GM23338 (cell line): ENCODE results near the gene SLC25A41. TPM values are rescaled to one million over a fixed set of nuclear protein-coding genes. Genes with fewer than 3 reads are reported as not detected.

ENCODE experiments used
- ATAC-seq: fragments of 200-7000 bp; cut with Tn5 transposase; 3 replicates; pipeline ENCODE4 v1.9.1; 2020
- DNase-seq: peaks from one replicate; pipeline ENCODE4 v3.0.0-alpha.2; 2015; ENCODE audit warnings: low spot score
- H2AFZ ChIP-seq: fragments of 200-600 bp; sonication (generic); 2 replicates; pipeline ENCODE4 v1.8.0; 2016; ENCODE audit warnings: antibody characterized with exemption, mild to moderate bottlenecking, moderate library complexity
- H3F3A ChIP-seq: fragments of 200-600 bp; sonication (generic); replicated peaks from 2 replicates; pipeline ENCODE4 v1.8.0; 2017; ENCODE audit warnings: antibody characterized with exemption, mixed run types, low read depth
- H3K27ac ChIP-seq: fragments of 200-600 bp; sonication (generic); 2 replicates; pipeline ENCODE4 v1.6.1; 2016; ENCODE audit warnings: low read depth
- H3K27me3 ChIP-seq: fragments of 200-600 bp; sonication (generic); 2 replicates; pipeline ENCODE4 v1.8.0; 2016; ENCODE audit warnings: mild to moderate bottlenecking, mixed run types, moderate library complexity; ENCODE audit not compliant: insufficient read depth
- H3K36me3 ChIP-seq: fragments of 200-600 bp; sonication (generic); 2 replicates; pipeline ENCODE4 v1.8.0; 2016; ENCODE audit warnings: mild to moderate bottlenecking; ENCODE audit not compliant: insufficient read depth
- H3K4me1 ChIP-seq: fragments of 200-600 bp; sonication (generic); 2 replicates; pipeline ENCODE4 v1.8.0; 2016; ENCODE audit warnings: mild to moderate bottlenecking, moderate library complexity; ENCODE audit not compliant: insufficient read depth
- H3K4me2 ChIP-seq: fragments of 200-600 bp; sonication (generic); 2 replicates; pipeline ENCODE4 v1.7.1; 2017; ENCODE audit warnings: mixed run types
- H3K4me3 ChIP-seq: fragments of 200-600 bp; sonication (generic); 2 replicates; pipeline ENCODE4 v1.6.1; 2016; ENCODE audit warnings: mixed run types
- H3K79me2 ChIP-seq: fragments of 200-600 bp; sonication (generic); replicated peaks from 2 replicates; pipeline ENCODE4 v1.8.0; 2017; ENCODE audit warnings: mild to moderate bottlenecking; ENCODE audit not compliant: insufficient read depth
- H3K9me2 ChIP-seq: fragments of 200-600 bp; sonication (generic); 2 replicates; pipeline ENCODE4 v1.8.0; 2017; ENCODE audit not compliant: insufficient read depth
- H4K20me1 ChIP-seq: fragments of 200-600 bp; sonication (generic); replicated peaks from 2 replicates; pipeline ENCODE4 v1.8.0; 2017; ENCODE audit warnings: mild to moderate bottlenecking; ENCODE audit not compliant: insufficient read depth
- H3K27ac Mint-ChIP-seq: 2 replicates; pipeline ENCODE4 v1.8.0; 2020; ENCODE audit warnings: inconsistent platforms, mild to moderate bottlenecking, moderate library complexity, mixed read lengths
- H3K27me3 Mint-ChIP-seq: 3 replicates; pipeline ENCODE4 v1.8.0; 2022; ENCODE audit warnings: low read depth, mild to moderate bottlenecking, moderate library complexity, mixed read lengths, inconsistent platforms; ENCODE audit not compliant: insufficient read depth, poor library complexity
- H3K36me3 Mint-ChIP-seq: 3 replicates; pipeline ENCODE4 v1.8.0; 2021; ENCODE audit warnings: low read depth, mild to moderate bottlenecking, inconsistent platforms, moderate library complexity, mixed read lengths
- H3K4me1 Mint-ChIP-seq: 3 replicates; pipeline ENCODE4 v1.8.0; 2020; ENCODE audit warnings: mild to moderate bottlenecking, inconsistent platforms, mixed read lengths
- H3K4me3 Mint-ChIP-seq: 3 replicates; pipeline ENCODE4 v1.8.0; 2021; ENCODE audit warnings: moderate library complexity, mild to moderate bottlenecking, inconsistent platforms, mixed read lengths
- H3K9me3 Mint-ChIP-seq: 3 replicates; pipeline ENCODE4 v1.8.0; 2020; ENCODE audit warnings: moderate library complexity, mild to moderate bottlenecking, inconsistent platforms, mixed read lengths
- CTCF ChIP-seq, 2 experiments: fragments of 200-600 bp in 1 of 2; sonication (generic) in 1 of 2; conservative IDR thresholded peaks; 2 replicates each; pipeline versions ENCODE4 v1.5.1 to v1.6.1; 2016 to 2017; ENCODE audit warnings: antibody characterized with exemption in 2 of 2, low read depth in 2 of 2, mild to moderate bottlenecking in 2 of 2, moderate library complexity in 1 of 2
- ETS1 ChIP-seq: IDR thresholded peaks from 2 replicates; pipeline ENCODE4 v1.6.1; 2016; ENCODE audit warnings: antibody characterized with exemption
- EZH2 ChIP-seq: fragments of 200-600 bp; sonication (generic); IDR thresholded peaks from one replicate; pipeline ENCODE4 v1.8.0; 2017; ENCODE audit warnings: antibody characterized with exemption, mild to moderate bottlenecking, low read depth; ENCODE audit not compliant: unreplicated experiment
- EZH2phosphoT487 ChIP-seq: fragments of 200-600 bp; sonication (generic); IDR thresholded peaks from one replicate; pipeline ENCODE4 v1.8.1; 2018; ENCODE audit warnings: antibody characterized with exemption; ENCODE audit not compliant: unreplicated experiment
- JUNB ChIP-seq: IDR thresholded peaks from one replicate; pipeline ENCODE4 v1.6.1; 2016; ENCODE audit warnings: antibody characterized with exemption; ENCODE audit not compliant: unreplicated experiment
- NANOG ChIP-seq: IDR thresholded peaks from 2 replicates; pipeline ENCODE4 v1.6.1; 2016; ENCODE audit warnings: antibody characterized with exemption, borderline replicate concordance
- POLR2AphosphoS5 ChIP-seq: IDR thresholded peaks from 2 replicates; pipeline ENCODE4 v1.6.1; 2016; ENCODE audit warnings: antibody characterized with exemption, low read depth
- ZNF114 ChIP-seq: fragments of 250-450 bp; sonication (Bioruptor Pico); IDR thresholded peaks from 2 replicates; pipeline ENCODE4 v1.5.0; 2020; ENCODE audit warnings: mild to moderate bottlenecking, moderate library complexity
- ZNF331 ChIP-seq: fragments of 250-450 bp; sonication (Bioruptor Pico); IDR thresholded peaks from 2 replicates; pipeline ENCODE4 v1.5.0; 2020; ENCODE audit warnings: low read depth, mild to moderate bottlenecking, moderate library complexity
- ZNF462 ChIP-seq: fragments of 250-450 bp; sonication (Bioruptor Pico); IDR thresholded peaks from 2 replicates; pipeline ENCODE4 v1.5.0; 2020; ENCODE audit warnings: mild to moderate bottlenecking, moderate library complexity
- polyA plus RNA-seq: library from polyadenylated mRNA; unstranded; fragments of >200 nt; fragmentation: Nextera tagmentation; extraction: Ambion mirVana; gene quantifications from 2 replicates; pipeline ENCODE4 v1.2.1, GENCODE V29; 2016
- total RNA-seq: library from RNA; depleted of rRNA; stranded (reverse); fragments of >200 nt; shearing (Covaris generic); gene quantifications from 2 replicates; pipeline ENCODE4 v1.2.3, GENCODE V29; 2014

SLC25A41 gene
- total and polyA plus RNA-seq, 2 experiments from 2014 or later = 0.24 to 0.35 TPM

- Mint-ChIP-seq H3K4me1 (no peaks in the 10 kb centered on the region), H3K9me3 (no peaks in the 10 kb centered on the region), H3K4me3 (no peak overlapping the region), H3K27me3 (no peaks in the 10 kb centered on the region), H3K36me3 (peaks cover 4% of the 10 kb centered on the region; the same call in 2 of the 3 replicates), H3K27ac (no peak overlapping the region; the same call in 1 of the 2 replicates)
- Histone ChIP-seq H3K27ac (no peak overlapping the region), H3K4me3 (no peak overlapping the region), H3K36me3 (no peaks in the 10 kb centered on the region), H3K79me2 (no peaks in the 10 kb centered on the region), H3K27me3 (no peaks in the 10 kb centered on the region), H2AFZ (no peak overlapping the region), H3F3A (no peaks in the 10 kb centered on the region), H3K4me1 (no peaks in the 10 kb centered on the region), H3K9me2 (no peaks in the 10 kb centered on the region), H4K20me1 (no peaks in the 10 kb centered on the region; the same call in 1 of the 2 replicates), H3K4me2 (no peak overlapping the region)
- DNase-seq (no peak), ATAC-seq (no peak)
- TF ChIP-seq ETS1 (no peak), ZNF114 (CRISPR knock-in tag) (no peak), POLR2AphosphoS5 (no peak), EZH2phosphoT487 (no peak), JUNB (no peak), CTCF (conservative IDR thresholded peaks at IDR 0.05; ENCODE audit: low read depth in 2 of 2) (no peak), NANOG (no peak), ZNF331 (CRISPR knock-in tag) (no peak), EZH2 (no peak)
Measured at GRCh38 chr19:6440905-6441304, 7.3 kb upstream of the SLC25A41 start.

- H3K36me3 ChIP-seq = no peaks in the 10 kb centered on the region
- no peaks in the 10 kb centered on the region for H3K27me3 ChIP-seq
- H3K4me1 ChIP-seq = no peaks in the 10 kb centered on the region
- ATAC-seq = no peak
- H3K9me3 Mint-ChIP-seq = no peaks in the 10 kb centered on the region
- no peaks in the 10 kb centered on the region for H3K4me1 Mint-ChIP-seq
- no peaks in the 10 kb centered on the region; the same call in 1 of the 2 replicates for H4K20me1 ChIP-seq
- H3K36me3 Mint-ChIP-seq = no peaks in the 10 kb centered on the region
- no peaks in the 10 kb centered on the region for H3K79me2 ChIP-seq
- no peaks in the 10 kb centered on the region for H3K27me3 Mint-ChIP-seq
- no peak for DNase-seq
- no peak overlapping the region for H3K27ac ChIP-seq
- H3F3A ChIP-seq = no peaks in the 10 kb centered on the region
- H3K4me3 Mint-ChIP-seq = no peak overlapping the region
- H3K9me2 ChIP-seq = no peaks in the 10 kb centered on the region
- no peak overlapping the region for H3K4me3 ChIP-seq
- no peak overlapping the region for H3K4me2 ChIP-seq
- no peak overlapping the region for H2AFZ ChIP-seq
- H3K27ac Mint-ChIP-seq = no peak overlapping the region
- no peak for TF ChIP-seq NANOG
- TF ChIP-seq POLR2AphosphoS5 = no peak
- TF ChIP-seq ZNF462 (CRISPR knock-in tag) = no peak
- TF ChIP-seq EZH2 = no peak
- TF ChIP-seq JUNB = no peak
- TF ChIP-seq ZNF114 (CRISPR knock-in tag) = no peak
Measured at GRCh38 chr19:6439743-6440142, 6.2 kb upstream of the SLC25A41 start.
